HG03139 (cell line): ENCODE results near the gene RAB9A.
A peak's percentile ranks its signal among the peaks of the same experiment; 100 is the strongest.

Source experiments
- ATAC-seq: cut with Tn5 transposase; IDR thresholded peaks from one replicate; pipeline ENCODE4 v1.9.1; 2021; ENCODE audit not compliant: unreplicated experiment

Gene RAB9A

DNA sequence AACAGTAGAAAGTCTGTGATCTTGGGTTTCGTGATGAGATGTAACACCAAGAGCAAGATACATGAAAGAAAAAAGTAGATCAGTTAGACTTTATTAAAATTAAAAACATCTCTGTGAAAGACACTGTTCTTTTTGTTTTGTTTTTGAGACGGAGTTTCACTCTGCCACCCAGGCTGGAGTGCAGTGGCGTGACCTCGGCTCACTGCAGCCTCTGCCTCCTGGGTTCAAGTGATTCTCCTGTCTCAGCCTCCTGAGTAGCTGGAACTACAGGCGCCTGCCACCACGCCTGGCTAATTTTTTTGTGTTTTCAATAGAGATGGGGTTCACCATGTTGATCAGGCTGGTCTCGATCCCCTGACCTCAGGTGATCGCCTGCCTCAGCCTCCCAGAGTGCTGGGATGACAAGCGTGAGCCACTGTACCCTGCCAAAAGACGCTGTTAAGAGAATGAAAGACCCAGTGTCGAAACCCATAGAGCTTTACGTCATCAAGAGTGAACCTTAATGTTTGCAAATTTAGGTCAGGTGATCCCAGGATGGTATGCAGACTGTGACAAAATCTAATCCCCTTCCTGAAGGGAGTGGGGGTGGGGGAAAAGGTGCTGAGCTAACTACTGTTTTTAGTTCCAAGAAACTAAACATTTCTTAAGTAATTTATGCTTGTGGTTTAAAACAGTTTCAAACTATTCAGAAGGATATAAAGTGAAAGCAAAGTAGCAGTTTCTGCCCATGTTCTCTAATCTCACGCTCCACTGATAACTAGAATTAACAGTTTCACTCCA is 53.7 kb downstream of the RAB9A start:
- peak; percentile 94 for ATAC-seq

DNA sequence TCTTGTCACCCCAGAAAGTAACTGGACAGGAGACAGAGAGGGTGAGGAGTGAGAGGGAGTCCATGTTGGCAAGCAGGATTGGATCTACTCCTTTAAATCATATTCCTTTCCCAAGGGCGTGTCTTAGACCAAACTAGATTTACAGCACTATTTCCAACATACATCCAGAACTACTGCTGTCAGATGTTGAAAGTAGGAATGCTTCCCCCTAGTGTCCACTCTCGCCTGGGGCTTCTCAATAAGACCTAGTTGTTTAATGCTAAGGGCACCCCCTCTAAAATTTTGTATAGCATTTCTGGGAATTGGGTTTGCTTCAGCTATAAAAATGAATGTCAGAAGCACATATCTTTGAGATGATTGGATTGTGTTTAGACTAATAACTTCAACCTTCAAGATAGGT is 58.9 kb downstream of the RAB9A start:
- ATAC-seq, result no peak

GRCh38 chrX:13748486-13748885 is 59.6 kb downstream of the RAB9A start:
- no peak for ATAC-seq

DNA sequence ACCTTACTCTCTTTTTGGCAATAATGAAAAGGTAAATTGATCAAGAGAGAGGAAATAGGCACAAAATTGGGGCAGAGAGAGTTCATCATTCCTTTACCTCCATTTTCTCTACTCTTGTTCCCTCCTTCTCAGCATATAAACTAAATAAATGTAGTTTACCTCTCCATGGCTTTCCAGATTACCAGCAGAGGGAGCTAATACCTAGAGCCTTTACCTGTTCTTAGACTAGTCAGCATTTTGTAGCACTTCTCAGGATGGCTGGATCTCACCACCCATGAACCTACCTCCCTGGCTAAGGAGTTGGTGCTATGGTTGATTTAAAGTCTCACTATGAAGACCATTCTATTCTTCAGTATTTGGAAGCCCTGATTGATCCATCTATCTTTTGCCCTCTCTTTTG is 61.3 kb downstream of the RAB9A start:
- no peak for ATAC-seq

DNA sequence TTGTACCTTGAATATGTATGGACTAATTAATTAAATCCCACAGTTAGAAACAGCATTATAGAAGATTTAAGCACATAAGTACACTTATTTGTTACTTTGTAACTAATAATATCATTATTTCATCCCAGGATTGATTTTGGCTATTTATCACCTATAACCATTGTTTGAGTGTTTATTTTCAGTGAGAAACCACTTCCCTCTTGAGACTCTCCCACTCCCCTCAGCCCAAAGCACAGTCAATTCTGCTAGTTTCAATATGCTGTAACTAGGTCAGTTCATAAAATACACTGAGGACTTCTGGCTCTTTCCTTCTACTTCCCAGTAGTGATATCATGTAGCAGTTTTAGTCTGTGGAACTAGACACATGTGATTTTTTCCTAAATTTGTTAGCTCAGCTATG is 61.9 kb downstream of the RAB9A start:
- ATAC-seq, result no peak

DNA sequence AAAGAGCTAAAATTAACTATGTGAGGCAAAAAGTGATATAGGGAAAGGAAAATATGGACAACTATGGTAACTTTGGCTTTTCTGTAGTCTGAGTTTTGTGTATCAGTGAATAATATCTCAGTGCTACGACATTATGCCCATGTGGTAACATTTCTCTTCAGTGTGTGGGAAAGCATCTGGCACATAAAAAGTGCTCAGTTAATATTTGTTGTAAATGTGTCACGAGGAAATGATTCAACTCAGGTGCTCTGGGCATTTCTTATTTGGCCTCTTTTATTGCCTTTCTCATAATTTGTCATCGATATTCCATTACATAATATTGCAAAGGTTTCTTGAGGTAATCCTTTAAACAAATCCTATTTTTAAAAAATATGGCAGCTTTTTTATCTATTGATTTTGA is 63.2 kb downstream of the RAB9A start:
- no peak for ATAC-seq

DNA sequence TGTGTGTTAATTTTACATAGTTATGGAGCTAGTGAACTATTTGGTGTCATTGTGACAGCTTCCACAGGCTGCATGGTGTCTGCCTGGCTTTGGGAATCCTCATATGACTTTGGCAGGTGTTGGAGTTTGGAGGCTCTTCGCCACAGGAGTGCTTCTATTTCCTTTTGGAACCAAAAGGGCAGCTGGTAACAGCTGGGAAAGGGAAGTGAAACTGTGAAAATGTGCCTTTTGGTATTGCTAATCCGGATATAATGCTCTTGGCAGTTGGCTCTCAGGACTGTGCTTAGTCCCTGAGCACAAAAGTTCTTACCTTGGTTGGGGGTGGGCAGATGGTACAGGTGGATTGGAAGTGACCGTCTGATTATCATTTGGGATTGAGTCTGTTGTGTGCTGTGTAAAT is 63.7 kb downstream of the RAB9A start:
- ATAC-seq, result no peak

DNA sequence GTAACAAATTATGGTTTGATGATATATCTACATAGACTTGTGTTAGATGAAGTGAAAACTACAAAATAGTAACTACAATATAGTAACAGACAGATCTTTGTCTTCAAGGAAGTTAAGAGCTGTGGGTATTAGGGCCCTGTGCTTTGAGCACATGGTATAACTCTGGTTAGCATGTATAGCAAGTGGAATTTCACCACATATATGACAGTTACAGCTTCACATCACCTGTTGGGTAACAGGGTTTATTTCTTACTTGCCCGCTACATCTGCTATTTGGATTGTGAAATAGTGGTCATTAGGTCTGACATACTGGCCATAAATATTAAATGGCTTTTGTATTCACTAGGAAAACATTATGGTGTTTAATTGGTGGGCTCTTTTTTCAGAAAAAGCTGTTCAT is 65.8 kb downstream of the RAB9A start:
- no peak for ATAC-seq

DNA sequence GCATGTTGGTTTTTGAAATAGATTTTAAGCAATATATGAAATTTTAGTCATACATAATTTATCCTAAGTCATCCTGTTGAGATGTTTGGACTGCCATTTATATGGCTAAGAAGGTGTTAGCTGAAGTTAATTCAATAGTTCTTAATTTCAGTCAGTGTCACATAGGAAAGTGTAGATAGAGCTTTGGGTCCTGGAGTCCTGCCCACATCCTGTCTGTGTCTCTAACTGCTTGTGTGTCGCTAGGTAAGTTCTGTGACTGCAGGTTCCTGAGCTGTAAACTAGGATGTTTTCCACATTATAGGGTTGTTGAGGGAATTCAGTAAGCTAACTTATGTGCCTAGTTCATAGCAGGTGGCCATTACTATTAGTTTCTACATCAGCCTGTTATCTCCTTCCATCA is 66.3 kb downstream of the RAB9A start:
- ATAC-seq, result no peak

DNA sequence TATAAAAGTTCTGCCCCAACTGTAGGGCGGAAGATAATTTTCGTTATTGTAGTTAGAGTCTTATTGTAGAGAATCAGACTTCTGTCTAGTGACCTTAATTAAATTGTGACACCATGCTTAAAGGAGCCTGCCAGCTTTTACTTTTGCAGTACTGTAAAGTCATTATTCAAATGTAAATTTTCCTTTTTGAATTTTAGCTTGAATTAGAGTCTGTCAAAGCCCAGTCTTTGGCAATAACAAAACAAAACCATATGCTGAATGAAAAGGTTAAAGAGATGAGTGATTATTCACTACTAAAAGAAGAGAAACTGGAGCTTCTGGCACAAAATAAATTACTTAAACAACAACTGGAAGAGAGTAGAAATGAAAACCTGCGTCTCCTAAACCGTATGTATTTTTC is 67.5 kb downstream of the RAB9A start:
- no peak for ATAC-seq

- peak; percentile 51 for ATAC-seq
Observed at GRCh38 chrX:13759152-13759718, 70.3 kb downstream of the RAB9A start.
